A549 (cell line): Measurements from ENCODE around the gene ASPN. TPM values are rescaled to one million over a fixed set of nuclear protein-coding genes. Genes with fewer than 3 reads are reported as not detected.

Experiments
- ATAC-seq, 2 experiments: fragments of 200-7000 bp in 1 of 2; fragments of >200 bp in 1 of 2; cut with Nextera tagmentation in 1 of 2; cut with Tn5 transposase in 1 of 2; 3 replicates each; pipeline versions ENCODE4 v1.8.0 to v1.9.1; 2018 to 2020; ENCODE audit warnings: mild to moderate bottlenecking in 1 of 2, moderate library complexity in 1 of 2
- CTCF ChIA-PET: fragments of 300-600 bp; sonication (Branson Sonifier 250); formaldehyde crosslinking; extraction: SDS; loops from one replicate; lab custom pipeline; 2021; ENCODE audit warnings: antibody characterized with exemption, inconsistent platforms; lab: Yijun Ruan, JAX
- POLR2A ChIA-PET: fragments of 350-600 bp; formaldehyde crosslinking; extraction: SDS; loops from one replicate; lab custom pipeline; 2021; ENCODE audit warnings: antibody characterized with exemption, inconsistent platforms; lab: Yijun Ruan, JAX
- DNase-seq, 2 experiments: peaks; one replicate each; pipeline versions ENCODE4 v3.0.0 to v3.0.0-alpha.2; 2011 to 2016; ENCODE audit warnings: low read depth in 1 of 2, low spot score in 1 of 2
- FAIRE-seq: peaks from 2 replicates; lab custom pipeline; 2011; peaks lifted over from hg19 to GRCh38; lab: Jason Lieb, UNC
- H3K27ac ChIP-seq, 2 experiments: fragments of >200 bp; sonication (Bioruptor Twin); formaldehyde crosslinking; 3 replicates each; pipeline ENCODE4 v1.5.1; 2016 to 2017
- H3K4me1 ChIP-seq: fragments of >200 bp; sonication (Bioruptor Twin); formaldehyde crosslinking; 3 replicates; pipeline ENCODE4 v1.6.1; 2016
- H3K4me2 ChIP-seq: fragments of >200 bp; sonication (Bioruptor Twin); formaldehyde crosslinking; 3 replicates; pipeline ENCODE4 v1.6.1; 2016
- H3K4me3 ChIP-seq: fragments of >200 bp; sonication (Bioruptor Twin); formaldehyde crosslinking; 3 replicates; pipeline ENCODE4 v1.5.1; 2016
- H3K9me3 ChIP-seq: fragments of >200 bp; sonication (Bioruptor Twin); formaldehyde crosslinking; 3 replicates; pipeline ENCODE4 v1.6.1; 2016
- ATOH8 ChIP-seq: fragments of 250-450 bp; sonication (Bioruptor Pico); IDR thresholded peaks from 2 replicates; pipeline ENCODE4 v1.5.0; 2020; ENCODE audit warnings: low read depth, mild to moderate bottlenecking, moderate library complexity
- BCL3 ChIP-seq: fragments of >200 bp; sonication (Bioruptor Twin); formaldehyde crosslinking; IDR thresholded peaks from 3 replicates; pipeline ENCODE4 v1.6.1; 2016
- BHLHE40 ChIP-seq: IDR thresholded peaks from 2 replicates; pipeline ENCODE4 v1.6.1; 2012; ENCODE audit warnings: low read depth, low read length, inconsistent platforms
- CBX8 ChIP-seq: fragments of 200-600 bp; sonication (generic); IDR thresholded peaks from 2 replicates; pipeline ENCODE4 v1.6.1; 2016
- CEBPB ChIP-seq, 2 experiments: fragments of >200 bp in 1 of 2; sonication (Bioruptor Twin) in 1 of 2; formaldehyde crosslinking in 1 of 2; IDR thresholded peaks; 2 replicates each; pipeline ENCODE4 v1.6.1; 2012 to 2016
- CHD4 ChIP-seq: fragments of 200-600 bp; sonication (generic); IDR thresholded peaks from 2 replicates; pipeline ENCODE4 v1.6.1; 2016; ENCODE audit warnings: antibody characterized with exemption, mild to moderate bottlenecking, borderline replicate concordance
- CTCF ChIP-seq: fragments of >200 bp; sonication (Bioruptor Twin); formaldehyde crosslinking; IDR thresholded peaks from 3 replicates; pipeline ENCODE4 v1.5.1; 2016
- ESRRA ChIP-seq: fragments of 150-350 bp; IDR thresholded peaks from 2 replicates; pipeline ENCODE4 v1.6.1; 2014; ENCODE audit warnings: mild to moderate bottlenecking, low read length, borderline replicate concordance
- FOSL2 ChIP-seq, 2 experiments: fragments of 450-650 bp in 1 of 2; fragments of >200 bp in 1 of 2; sonication (Bioruptor Twin) in 1 of 2; formaldehyde crosslinking; IDR thresholded peaks; 2 replicates each; pipeline versions ENCODE4 v1.5.0 to v1.6.1; 2016 to 2020; ENCODE audit warnings: mild to moderate bottlenecking in 1 of 2, moderate library complexity in 1 of 2
- HEYL ChIP-seq: fragments of 250-450 bp; sonication (Bioruptor Pico); IDR thresholded peaks from 2 replicates; pipeline ENCODE4 v1.8.0; 2021; ENCODE audit warnings: mild to moderate bottlenecking, moderate library complexity
- HOXA7 ChIP-seq: fragments of 250-450 bp; sonication (Bioruptor Pico); IDR thresholded peaks from 2 replicates; pipeline ENCODE4 v1.5.0; 2020; ENCODE audit warnings: mild to moderate bottlenecking, moderate library complexity
- HOXB5 ChIP-seq: fragments of 250-450 bp; sonication (Bioruptor Pico); IDR thresholded peaks from 2 replicates; pipeline ENCODE4 v1.5.0; 2020; ENCODE audit warnings: mild to moderate bottlenecking, moderate library complexity
- JUN ChIP-seq, 2 experiments: fragments of >200 bp; sonication (Bioruptor Twin); formaldehyde crosslinking; IDR thresholded peaks; 2 replicates in 1 of 2; 3 replicates in 1 of 2; pipeline ENCODE4 v1.6.1; 2016 to 2017
- KDM5A ChIP-seq: fragments of 200-600 bp; sonication (generic); IDR thresholded peaks from 2 replicates; pipeline ENCODE4 v1.6.1; 2016; ENCODE audit warnings: antibody characterized with exemption, mild to moderate bottlenecking
- MAFK ChIP-seq: fragments of 450-650 bp; IDR thresholded peaks from 2 replicates; pipeline ENCODE4 v1.6.1; 2014; ENCODE audit not compliant: partially characterized antibody
- NFE2L2 ChIP-seq: fragments of 150-350 bp; conservative IDR thresholded peaks from 2 replicates; pipeline ENCODE4 v1.6.1; 2014; ENCODE audit warnings: low read length
- PBX3 ChIP-seq: IDR thresholded peaks from 2 replicates; pipeline ENCODE4 v1.6.1; 2012
- POLR2AphosphoS2 ChIP-seq: conservative IDR thresholded peaks from 2 replicates; pipeline ENCODE4 v1.6.1; 2012; ENCODE audit warnings: low read length, improper control_type of control experiment, inconsistent platforms
- RAD21 ChIP-seq, 2 experiments: fragments of >200 bp in 1 of 2; sonication (Bioruptor Twin) in 1 of 2; formaldehyde crosslinking in 1 of 2; IDR thresholded peaks in 1 of 2; conservative IDR thresholded peaks in 1 of 2; 2 replicates in 1 of 2; 3 replicates in 1 of 2; pipeline ENCODE4 v1.6.1; 2012 to 2018; ENCODE audit warnings: inconsistent platforms in 1 of 2
- RARB ChIP-seq: fragments of 250-450 bp; sonication (Bioruptor Pico); IDR thresholded peaks from 2 replicates; pipeline ENCODE4 v1.8.0; 2021; ENCODE audit warnings: mild to moderate bottlenecking, moderate library complexity
- RFX5 ChIP-seq: fragments of 450-650 bp; IDR thresholded peaks from 2 replicates; pipeline ENCODE4 v1.7.1; 2014; ENCODE audit warnings: antibody characterized with exemption, mild to moderate bottlenecking, moderate library complexity
- SMC3 ChIP-seq: fragments of >200 bp; sonication (Bioruptor Twin); formaldehyde crosslinking; IDR thresholded peaks from 3 replicates; pipeline ENCODE4 v1.6.1; 2018; ENCODE audit warnings: inconsistent platforms
- ZC3H11A ChIP-seq: fragments of 450-650 bp; IDR thresholded peaks from 2 replicates; pipeline ENCODE4 v1.6.1; 2014; ENCODE audit warnings: antibody characterized with exemption, mild to moderate bottlenecking
- ZFP36 ChIP-seq: fragments of 450-650 bp; IDR thresholded peaks from 2 replicates; pipeline ENCODE4 v1.6.1; 2014; ENCODE audit warnings: borderline replicate concordance; ENCODE audit not compliant: partially characterized antibody
- ZSCAN20 ChIP-seq: fragments of 250-450 bp; sonication (Bioruptor Pico); IDR thresholded peaks from 2 replicates; pipeline ENCODE4 v1.8.0; 2022; ENCODE audit warnings: mild to moderate bottlenecking, moderate library complexity
- WGBS: methylation state at CpG from one replicate; pipeline ENCODE4 v1.1.6; 2017; ENCODE audit errors: missing lambda C conversion rate; 5-methylcytosine and 5-hydroxymethylcytosine counted together
- polyA minus RNA-seq: library from RNA; depleted of rRNA, polyadenylated mRNA; stranded (reverse); fragments of >200 nt; gene quantifications from 2 replicates; pipeline ENCODE4 v1.2.3, GENCODE V29; 2011; rRNA and poly(A)+ RNA removed
- polyA plus RNA-seq, 4 experiments: library from polyadenylated mRNA; depleted of rRNA in 3 of 4; stranded (reverse); fragments of >200 nt; fragmentation: RNase III in 1 of 4; extraction: RNeasy Plus Mini Kit Qiagen cat#74134 plus additional on column Dnase treatment in 1 of 4; gene quantifications; 2 replicates in 3 of 4; 3 replicates in 1 of 4; pipeline ENCODE4 v1.2.3, GENCODE V29; 2011 to 2017

Gene ASPN
- polyA plus RNA-seq (2011; rRNA removed), result not detected in 2 replicates
- polyA plus RNA-seq (2012; cell fraction: cytosol; rRNA removed), result not detected in 2 replicates
- not detected in 2 replicates for polyA plus RNA-seq (2012; cell fraction: nucleus; rRNA removed)
- polyA plus RNA-seq (2017; fragmentation: RNase III; extraction: RNeasy Plus Mini Kit Qiagen cat#74134 plus additional on column Dnase treatment), result not detected in 3 replicates
- not detected in 2 replicates for polyA minus RNA-seq

- FAIRE-seq, result no peak
- no peak for DNase-seq
- Histone ChIP-seq H3K4me3 (no peak within 1 kb of the TSS), H3K4me1 (peaks cover 6% of the 10 kb centered on the region; the same call in 2 of the 3 replicates), H3K9me3 (no peaks in the 10 kb centered on the region)
- WGBS, result 93% methylated on average over 3 of the region's 3 CpGs
- no peak for TF ChIP-seq MAFK
- no peak for TF ChIP-seq JUN (IDR thresholded peaks at IDR 0.05)
- no peak for TF ChIP-seq BCL3
- TF ChIP-seq BHLHE40, result no peak
- no peak for TF ChIP-seq HOXB5 (CRISPR knock-in tag)
- no peak for TF ChIP-seq SMC3
- no peak for TF ChIP-seq ZC3H11A
- TF ChIP-seq POLR2AphosphoS2, result no peak
- TF ChIP-seq NFE2L2, result no peak
- TF ChIP-seq ZSCAN20, result no peak
- TF ChIP-seq HOXA7 (CRISPR knock-in tag), result no peak
- no peak for TF ChIP-seq PBX3
- no peak for TF ChIP-seq CBX8
- no peak for TF ChIP-seq ESRRA
- no peak for TF ChIP-seq RAD21 (conservative IDR thresholded peaks at IDR 0.05 in 1 of 2, IDR thresholded peaks at IDR 0.05 in 1 of 2)
- TF ChIP-seq CHD4, result no peak
- TF ChIP-seq FOSL2 (IDR thresholded peaks at IDR 0.05), result no peak
- no peak for TF ChIP-seq FOSL2 (CRISPR knock-in tag; IDR thresholded peaks at IDR 0.05)
- TF ChIP-seq ATOH8 (CRISPR knock-in tag), result no peak
- no peak for TF ChIP-seq HEYL
- TF ChIP-seq, all 56 proteins: peak for 0
- Histone ChIP-seq H3K27ac (no peak within 1 kb of the TSS), H3K4me2 (no peak within 1 kb of the TSS)
- ATAC-seq, result no peak
- ChIA-PET CTCF (interaction anchor here (1.2 to 1.3 kb wide), 2 partner anchors 9 to 20 kb away, joined by 3 read pairs; no protein-coding TSS in a partner anchor), POLR2A (no interaction called here)
These were observed at the start of gene ASPN for GRCh38 chr9:92482329-92482728. TSS of gene ASPN (minus strand) at chr9:92482506.

- no peaks in the 10 kb centered on the region for H3K4me1 ChIP-seq
- no peak overlapping the region for H3K4me3 ChIP-seq
- CTCF ChIA-PET, result no interaction called here
- H3K27ac ChIP-seq, result no peak overlapping the region
- POLR2A ChIA-PET, result no interaction called here
- H3K4me2 ChIP-seq, result no peak overlapping the region
- no peak for DNase-seq
- FAIRE-seq, result no peak
- no peak for ATAC-seq
- no peaks in the 10 kb centered on the region for H3K9me3 ChIP-seq
- TF ChIP-seq RARB (CRISPR knock-in tag) (no peak), CTCF (no peak), RFX5 (no peak), ZFP36 (no peak), CEBPB (IDR thresholded peaks at IDR 0.05) (no peak), KDM5A (no peak)
These were observed 48.6 kb upstream of the ASPN start for GRCh38 chr9:92530893-92531292.
